Trophoblast cell (in vitro differentiated cells and primary cell): ENCODE data around the gene HSBP1.

ENCODE experiments used
- DNase-seq, 2 donors: peaks; one replicate each; pipeline ENCODE4 v3.0.0-alpha.2; 2016
- H2AFZ ChIP-seq: 2 replicates; pipeline ENCODE4 v1.6.1; 2013; ENCODE audit warnings: low read length, moderate library complexity, mild to moderate bottlenecking; ENCODE audit not compliant: insufficient read depth, poor library complexity
- H2AK5ac ChIP-seq: 2 replicates; pipeline ENCODE4 v1.6.1; 2013; ENCODE audit warnings: mild to moderate bottlenecking, low read length
- H2BK120ac ChIP-seq: 2 replicates; pipeline ENCODE4 v1.6.1; 2013; ENCODE audit warnings: low read length, mild to moderate bottlenecking, moderate library complexity; ENCODE audit not compliant: insufficient read depth, poor library complexity
- H2BK12ac ChIP-seq: 2 replicates; pipeline ENCODE4 v1.6.1; 2013; ENCODE audit warnings: mild to moderate bottlenecking, low read length, moderate library complexity
- H2BK5ac ChIP-seq: 2 replicates; pipeline ENCODE4 v1.6.1; 2013; ENCODE audit warnings: low read length, low read depth, moderate library complexity, mild to moderate bottlenecking; ENCODE audit not compliant: poor library complexity
- H3K14ac ChIP-seq: 2 replicates; pipeline ENCODE4 v1.6.1; 2013; ENCODE audit warnings: mild to moderate bottlenecking, low read length
- H3K18ac ChIP-seq: 2 replicates; pipeline ENCODE4 v1.6.1; 2013; ENCODE audit warnings: mild to moderate bottlenecking, low read length
- H3K23ac ChIP-seq: 2 replicates; pipeline ENCODE4 v1.6.1; 2013; ENCODE audit warnings: low read length
- H3K27ac ChIP-seq: 2 replicates; pipeline ENCODE4 v1.5.1; 2013; ENCODE audit warnings: low read depth, mild to moderate bottlenecking, inconsistent platforms, low read length, moderate library complexity
- H3K27me3 ChIP-seq: 2 replicates; pipeline ENCODE4 v1.6.1; 2013; ENCODE audit warnings: inconsistent platforms, mild to moderate bottlenecking, low read length, moderate library complexity; ENCODE audit not compliant: insufficient read depth
- H3K36me3 ChIP-seq, 2 experiments: 1 replicate in 1 of 2; 2 replicates in 1 of 2; pipeline ENCODE4 v1.6.1; 2013; ENCODE audit warnings: low read length in 2 of 2, mild to moderate bottlenecking in 2 of 2, moderate library complexity in 1 of 2; ENCODE audit not compliant: insufficient read depth in 2 of 2, control insufficient read depth in 1 of 2
- H3K4ac ChIP-seq: 2 replicates; pipeline ENCODE4 v1.6.1; 2013; ENCODE audit warnings: low read depth, mild to moderate bottlenecking, low read length, moderate library complexity
- H3K4me1 ChIP-seq, 2 experiments: 1 replicate in 1 of 2; 2 replicates in 1 of 2; pipeline ENCODE4 v1.6.1; 2013; ENCODE audit warnings: low read length in 2 of 2, mild to moderate bottlenecking in 2 of 2, moderate library complexity in 1 of 2; ENCODE audit not compliant: insufficient read depth in 2 of 2, control insufficient read depth in 1 of 2
- H3K4me2 ChIP-seq: 2 replicates; pipeline ENCODE4 v1.6.1; 2013; ENCODE audit warnings: inconsistent platforms, mild to moderate bottlenecking, low read length, moderate library complexity
- H3K4me3 ChIP-seq: 2 replicates; pipeline ENCODE4 v1.5.1; 2013; ENCODE audit warnings: mild to moderate bottlenecking, low read depth, low read length, inconsistent platforms
- H3K79me1 ChIP-seq: one replicate; pipeline ENCODE4 v1.6.1; 2013; ENCODE audit warnings: low read length
- H3K79me2 ChIP-seq: 2 replicates; pipeline ENCODE4 v1.6.1; 2013; ENCODE audit warnings: low read length, mild to moderate bottlenecking; ENCODE audit not compliant: control insufficient read depth, insufficient read depth, poor library complexity
- H3K9ac ChIP-seq: 2 replicates; pipeline ENCODE4 v1.6.1; 2013; ENCODE audit warnings: mild to moderate bottlenecking, low read length
- H3K9me3 ChIP-seq: 2 replicates; pipeline ENCODE4 v1.6.1; 2013; ENCODE audit warnings: low read depth, mild to moderate bottlenecking, control low read depth, inconsistent platforms, low read length; ENCODE audit not compliant: insufficient read depth
- H4K12ac ChIP-seq: 2 replicates; pipeline ENCODE4 v1.6.1; 2013; ENCODE audit warnings: low read depth, mild to moderate bottlenecking, low read length, moderate library complexity
- H4K8ac ChIP-seq: 2 replicates; pipeline ENCODE4 v1.6.1; 2013; ENCODE audit warnings: low read depth, mild to moderate bottlenecking, low read length, moderate library complexity
- H4K91ac ChIP-seq: one replicate; pipeline ENCODE4 v1.6.1; 2013; ENCODE audit warnings: low read depth, mild to moderate bottlenecking, low read length, moderate library complexity
- WGBS: extraction: QIAGEN DNeasy Blood & Tissue Kit; methylation state at CpG from one replicate; pipeline ENCODE4 v1.1.7; 2013; ENCODE audit warnings: missing lambda C conversion rate; ENCODE audit not compliant: insufficient read length, insufficient coverage; ENCODE audit errors: extremely low coverage; 5-methylcytosine and 5-hydroxymethylcytosine counted together

Gene HSBP1

DNA sequence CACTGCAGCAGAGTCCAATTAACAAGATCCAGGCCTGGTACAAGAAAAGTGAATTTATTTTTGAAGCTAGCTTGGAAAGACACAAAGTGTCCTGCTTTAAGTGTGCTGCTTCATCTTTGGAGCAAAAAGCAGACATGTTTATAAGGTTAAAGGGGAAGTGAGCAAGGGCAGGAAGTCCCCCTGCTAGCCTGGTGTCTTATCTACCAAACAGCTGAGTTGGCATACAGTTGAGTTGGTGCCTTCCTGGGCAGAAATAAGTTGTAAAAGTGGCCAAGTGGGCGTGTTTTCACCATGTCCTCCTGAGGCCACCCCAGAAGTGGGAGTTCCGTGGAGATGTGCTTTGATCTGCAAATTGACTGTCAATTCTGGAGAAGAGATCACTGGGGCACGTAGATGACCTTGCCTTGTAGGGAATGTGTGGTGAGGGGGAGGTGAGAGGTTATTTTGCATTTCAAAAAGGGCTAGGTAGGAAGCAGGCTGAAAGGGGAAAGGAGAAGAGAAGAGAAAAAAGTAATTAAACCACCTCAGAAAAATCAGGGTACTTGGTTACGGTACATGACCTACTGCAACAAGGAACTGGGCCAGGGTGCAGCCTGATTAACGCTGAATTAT is 38.3 kb upstream of the HSBP1 start:
- no peak overlapping the region for H3K23ac ChIP-seq
- no peak overlapping the region for H2AFZ ChIP-seq
- no peak overlapping the region for H3K14ac ChIP-seq
- H4K12ac ChIP-seq: no peak overlapping the region
- H3K36me3 ChIP-seq: no peaks in the 10 kb centered on the region
- H2AK5ac ChIP-seq: no peak overlapping the region
- no CpG with 5 or more reads among the region's 5 CpGs for WGBS
- DNase-seq: no peak
- H3K4me3 ChIP-seq: no peak overlapping the region
- H2BK120ac ChIP-seq: no peak overlapping the region
- no peak overlapping the region for H3K9ac ChIP-seq
- no peaks in the 10 kb centered on the region for H3K79me1 ChIP-seq
- no peak overlapping the region for H2BK12ac ChIP-seq
- H4K8ac ChIP-seq: no peak overlapping the region
- H3K18ac ChIP-seq: no peak overlapping the region
- H3K4ac ChIP-seq: no peak overlapping the region
- H3K27me3 ChIP-seq: no peaks in the 10 kb centered on the region
- no peaks in the 10 kb centered on the region for H3K9me3 ChIP-seq
- no peak overlapping the region for H3K4me2 ChIP-seq
- no peak overlapping the region for H3K27ac ChIP-seq
- no peak overlapping the region for H2BK5ac ChIP-seq
- no peaks in the 10 kb centered on the region for H3K4me1 ChIP-seq
- H4K91ac ChIP-seq: no peak overlapping the region
- no peaks in the 10 kb centered on the region for H3K79me2 ChIP-seq

DNA sequence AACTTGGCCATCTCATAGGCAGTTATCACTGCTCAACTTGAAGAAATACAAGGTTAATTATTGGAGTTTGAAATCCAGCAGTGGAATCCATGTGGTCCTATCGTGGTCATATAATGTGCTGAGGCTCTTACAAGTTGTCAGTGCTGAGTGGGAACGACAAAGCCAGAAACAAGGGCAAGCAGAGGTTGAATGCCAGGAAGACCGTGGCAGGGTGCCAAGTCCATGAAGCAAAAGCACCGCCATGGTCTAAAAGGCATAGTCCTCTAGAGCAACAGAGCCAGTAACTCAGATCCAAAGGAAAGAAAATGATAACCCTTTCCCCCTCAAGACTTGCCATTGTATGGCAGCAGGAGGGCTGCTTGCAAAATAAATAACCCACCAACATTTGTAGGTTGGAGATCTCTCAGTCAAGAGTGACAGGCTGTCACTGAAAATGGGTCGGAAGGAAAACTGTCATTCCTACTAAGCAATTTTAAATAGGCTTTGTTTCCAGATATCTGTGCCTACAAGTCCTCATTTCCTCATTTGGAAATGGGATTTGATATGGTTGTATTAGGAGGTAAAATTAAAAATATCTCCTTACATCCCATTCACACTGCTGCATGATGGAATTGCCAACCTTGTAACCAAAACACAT is 36.4 kb upstream of the HSBP1 start:
- Histone ChIP-seq H3K27me3 (no peaks in the 10 kb centered on the region), H3K79me1 (no peaks in the 10 kb centered on the region), H3K4me1 (no peaks in the 10 kb centered on the region), H2BK12ac (no peak overlapping the region), H4K91ac (no peak overlapping the region), H3K23ac (no peak overlapping the region), H3K14ac (no peak overlapping the region), H3K79me2 (no peaks in the 10 kb centered on the region), H3K9ac (no peak overlapping the region), H2AK5ac (no peak overlapping the region), H4K12ac (no peak overlapping the region), H4K8ac (no peak overlapping the region), H2BK5ac (no peak overlapping the region), H3K27ac (no peak overlapping the region), H3K36me3 (no peaks in the 10 kb centered on the region), H3K9me3 (no peaks in the 10 kb centered on the region), H3K4ac (no peak overlapping the region), H3K4me3 (no peak overlapping the region), H3K18ac (no peak overlapping the region), H3K4me2 (no peak overlapping the region), H2BK120ac (no peak overlapping the region), H2AFZ (no peak overlapping the region)
- DNase-seq: no peak
- WGBS: no CpG with 5 or more reads among the region's 5 CpGs

DNA sequence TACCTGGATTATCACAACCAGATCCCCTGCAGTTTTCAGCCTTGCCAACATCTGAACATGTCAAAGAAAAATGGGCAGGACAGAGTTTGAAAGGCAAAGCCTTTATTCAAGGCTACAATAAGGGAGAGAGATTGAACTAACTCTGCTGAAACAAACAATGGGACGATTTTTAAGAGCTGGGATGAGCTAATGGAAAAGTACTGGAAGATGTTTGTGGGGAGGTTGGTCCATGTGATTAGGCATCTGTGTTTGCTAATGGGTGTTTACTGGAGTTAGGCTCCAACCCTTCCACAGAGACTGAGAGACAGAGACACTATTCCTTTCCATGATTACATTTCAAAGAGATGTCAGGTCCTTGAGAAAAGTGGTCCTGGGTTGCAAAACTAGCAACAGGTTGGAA is 35.0 kb upstream of the HSBP1 start:
- Histone ChIP-seq H3K4me2 (no peak overlapping the region), H2AK5ac (no peak overlapping the region), H3K18ac (no peak overlapping the region), H3K36me3 (no peaks in the 10 kb centered on the region), H3K27ac (no peak overlapping the region), H4K8ac (no peak overlapping the region), H2BK120ac (no peak overlapping the region), H2BK5ac (no peak overlapping the region), H4K91ac (no peak overlapping the region), H3K79me2 (no peaks in the 10 kb centered on the region), H3K9ac (no peak overlapping the region), H3K27me3 (no peaks in the 10 kb centered on the region), H3K14ac (no peak overlapping the region), H4K12ac (no peak overlapping the region), H2BK12ac (no peak overlapping the region), H3K4me1 (no peaks in the 10 kb centered on the region), H2AFZ (no peak overlapping the region), H3K23ac (no peak overlapping the region), H3K9me3 (peaks cover 4% of the 10 kb centered on the region), H3K4me3 (no peak overlapping the region), H3K79me1 (no peaks in the 10 kb centered on the region), H3K4ac (no peak overlapping the region)
- DNase-seq: no peak
- no CpG with 5 or more reads among the region's 1 CpG for WGBS

DNA sequence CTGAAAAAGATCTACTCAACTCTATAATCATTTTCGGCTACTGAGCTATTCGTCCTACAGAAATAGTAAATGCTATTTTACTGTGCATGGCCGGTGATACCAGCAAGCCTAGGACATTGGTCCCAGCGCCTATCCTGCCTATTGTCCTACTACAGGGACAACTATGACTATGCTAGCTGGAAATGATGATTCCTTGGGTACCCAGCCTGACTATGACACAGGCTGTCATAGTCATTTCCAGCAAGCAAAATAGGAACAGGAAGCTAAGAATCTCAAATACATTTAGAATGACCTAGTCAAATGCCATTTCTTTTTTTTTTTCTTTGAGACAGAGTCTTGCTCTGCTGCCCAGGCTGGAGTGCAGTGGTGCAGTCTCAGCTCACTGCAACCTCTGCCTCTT is 33.7 kb upstream of the HSBP1 start:
- Histone ChIP-seq H4K12ac (no peak overlapping the region), H3K4ac (no peak overlapping the region), H3K4me1 (no peaks in the 10 kb centered on the region), H3K18ac (no peak overlapping the region), H4K8ac (no peak overlapping the region), H2BK5ac (no peak overlapping the region), H3K27ac (no peak overlapping the region), H3K4me2 (no peak overlapping the region), H2BK120ac (no peak overlapping the region), H2AFZ (no peak overlapping the region), H3K14ac (no peak overlapping the region), H3K27me3 (no peaks in the 10 kb centered on the region), H3K23ac (no peak overlapping the region), H3K9ac (no peak overlapping the region), H3K79me2 (no peaks in the 10 kb centered on the region), H3K36me3 (no peaks in the 10 kb centered on the region), H2BK12ac (no peak overlapping the region), H3K4me3 (no peak overlapping the region), H2AK5ac (no peak overlapping the region), H3K79me1 (no peaks in the 10 kb centered on the region), H3K9me3 (peaks cover 4% of the 10 kb centered on the region), H4K91ac (no peak overlapping the region)
- DNase-seq: peak in 1 of 2 donors; percentile 27
- no CpG with 5 or more reads among the region's 4 CpGs for WGBS
